ENCODE data around the gene ZNF263. TPM values are rescaled to one million over a fixed set of nuclear protein-coding genes. Genes with fewer than 3 reads are reported as not detected.
A peak's percentile ranks its signal among the peaks of the same experiment; 100 is the strongest.

The ZNF263 gene
- total RNA-seq, result 43.5 to 45.5 TPM (median 44.9 TPM) in 3 replicates

- H3K27me3 Mint-ChIP-seq (ENCODE audit: low read depth), result peaks cover 4% of the 10 kb centered on the region
- peak within 1 kb of the TSS; percentile 100 for H3K27ac Mint-ChIP-seq
- peaks cover 22% of the 10 kb centered on the region for H3K4me1 Mint-ChIP-seq
- H3K36me3 Mint-ChIP-seq, result peaks cover 36% of the 10 kb centered on the region
- peak; percentile 86 to 93 for DNase-seq (ENCODE audit: low spot score in 2 of 2, unreplicated experiment in 2 of 2)
- TF ChIP-seq CTCF (IDR thresholded peaks at IDR 0.05; ENCODE audit: unreplicated experiment), result no peak
- H3K4me3 Mint-ChIP-seq, result peak within 1 kb of the TSS; percentile 98
- H3K9me3 Mint-ChIP-seq, result peaks cover 12% of the 10 kb centered on the region
Observed at GRCh38 chr16:3282730-3283542, at the start of gene ZNF263. ZNF263 (plus strand) TSS chr16:3283491; CDS start chr16:3283819, 328 bp downstream.

GRCh38 chr16:3234543-3234856 lies 48.8 kb upstream of the ZNF263 start:
- no peaks in the 10 kb centered on the region for H3K27me3 Mint-ChIP-seq (ENCODE audit: low read depth)
- peak overlapping the region; percentile 96 for H3K4me3 Mint-ChIP-seq
- H3K4me1 Mint-ChIP-seq, result peaks cover 15% of the 10 kb centered on the region
- H3K36me3 Mint-ChIP-seq, result peaks cover 38% of the 10 kb centered on the region
- no peak for TF ChIP-seq CTCF (IDR thresholded peaks at IDR 0.05; ENCODE audit: unreplicated experiment)
- peaks cover 37% of the 10 kb centered on the region for H3K9me3 Mint-ChIP-seq
- DNase-seq (ENCODE audit: low spot score in 2 of 2, unreplicated experiment in 2 of 2), result no peak
- H3K27ac Mint-ChIP-seq, result peak overlapping the region; percentile 99

- peaks cover 37% of the 10 kb centered on the region for H3K9me3 Mint-ChIP-seq
- peak within 1 kb of the TSS; percentile 99 for H3K27ac Mint-ChIP-seq
- H3K36me3 Mint-ChIP-seq, result peaks cover 36% of the 10 kb centered on the region
- H3K27me3 Mint-ChIP-seq (ENCODE audit: low read depth), result no peaks in the 10 kb centered on the region
- peak; percentile 86 to 90 for DNase-seq (ENCODE audit: low spot score in 2 of 2, unreplicated experiment in 2 of 2)
- H3K4me1 Mint-ChIP-seq, result peaks cover 15% of the 10 kb centered on the region
- TF ChIP-seq CTCF (IDR thresholded peaks at IDR 0.05; ENCODE audit: unreplicated experiment), result no peak
- H3K4me3 Mint-ChIP-seq, result peak within 1 kb of the TSS; percentile 96
Observed at GRCh38 chr16:3234857-3235561, 48.3 kb upstream of the ZNF263 start, which contains the start of gene ZNF200. ZNF200 (minus strand) TSS chr16:3235158; CDS start chr16:3233755, 1,403 bp downstream.

GRCh38 chr16:3235856-3236669 lies 47.2 kb upstream of the ZNF263 start:
- DNase-seq (ENCODE audit: low spot score in 2 of 2, unreplicated experiment in 2 of 2), result no peak
- H3K4me3 Mint-ChIP-seq, result peak overlapping the region; percentile 66
- no peak for TF ChIP-seq CTCF (IDR thresholded peaks at IDR 0.05; ENCODE audit: unreplicated experiment)
- peak overlapping the region; percentile 61 for H3K27ac Mint-ChIP-seq
- H3K27me3 Mint-ChIP-seq (ENCODE audit: low read depth), result no peaks in the 10 kb centered on the region
- H3K36me3 Mint-ChIP-seq, result peaks cover 26% of the 10 kb centered on the region
- H3K9me3 Mint-ChIP-seq, result peaks cover 30% of the 10 kb centered on the region
- peaks cover 15% of the 10 kb centered on the region for H3K4me1 Mint-ChIP-seq

GRCh38 chr16:3241761-3242160 lies 41.5 kb upstream of the ZNF263 start:
- Mint-ChIP-seq H3K27me3 (ENCODE audit: low read depth) (peaks cover 8% of the 10 kb centered on the region), H3K4me1 (no peaks in the 10 kb centered on the region), H3K36me3 (no peaks in the 10 kb centered on the region), H3K4me3 (no peak overlapping the region), H3K9me3 (peaks cover 12% of the 10 kb centered on the region), H3K27ac (no peak overlapping the region)
- DNase-seq (ENCODE audit: low spot score in 2 of 2, unreplicated experiment in 2 of 2), result no peak
- no peak for TF ChIP-seq CTCF (IDR thresholded peaks at IDR 0.05; ENCODE audit: unreplicated experiment)

All from mesothelial cell of epicardium (in vitro differentiated cells).